Prostate gland (tissue), 2 donors: Measurements from ENCODE around the gene C20orf202. TPM values are rescaled to one million over a fixed set of nuclear protein-coding genes. Genes with fewer than 3 reads are reported as not detected.

Experiments
- DNase-seq: peaks from one replicate; pipeline ENCODE4 v3.0.0-alpha.2; 2019; ENCODE audit warnings: low spot score
- H3K27ac ChIP-seq, 2 donors: fragments of 200-600 bp; sonication (generic); 2 replicates each; pipeline ENCODE4 v1.5.1; 2017 to 2019
- H3K27me3 ChIP-seq: fragments of 200-600 bp; sonication (generic); replicated peaks from 2 replicates; pipeline ENCODE4 v1.5.1; 2019; ENCODE audit not compliant: insufficient read depth
- H3K36me3 ChIP-seq, 2 donors: fragments of 200-600 bp; sonication (generic); 1 replicate in 1 of 2; 2 replicates in 1 of 2; pipeline versions ENCODE4 v1.5.1 to v1.8.1; 2017 to 2019
- H3K4me1 ChIP-seq: fragments of 200-600 bp; sonication (generic); replicated peaks from 2 replicates; pipeline ENCODE4 v1.5.1; 2019
- H3K4me3 ChIP-seq, 2 donors: fragments of 200-600 bp; sonication (generic); 2 replicates each; pipeline ENCODE4 v1.5.1; 2017 to 2019
- H3K9me3 ChIP-seq: fragments of 200-600 bp; sonication (generic); 2 replicates; pipeline ENCODE4 v1.5.1; 2017
- CTCF ChIP-seq, 4 experiments: fragments of 200-600 bp in 2 of 4; fragments of 450-650 bp in 2 of 4; sonication (generic) in 2 of 4; IDR thresholded peaks; 1 replicate in 3 of 4; 2 replicates in 1 of 4; pipeline ENCODE4 v1.5.1; 2016 to 2019; ENCODE audit warnings: antibody characterized with exemption in 4 of 4, mild to moderate bottlenecking in 2 of 4, moderate library complexity in 2 of 4
- POLR2A ChIP-seq: fragments of 450-650 bp; IDR thresholded peaks from one replicate; pipeline ENCODE4 v1.6.1; 2016; ENCODE audit warnings: antibody characterized with exemption, mild to moderate bottlenecking
- POLR2AphosphoS5 ChIP-seq: sonication (generic); formaldehyde crosslinking; IDR thresholded peaks from one replicate; pipeline ENCODE4 v1.6.1; 2017; ENCODE audit warnings: antibody characterized with exemption
- WGBS: methylation state at CpG from one replicate; pipeline ENCODE4 v1.1.5; 2018; 5-methylcytosine and 5-hydroxymethylcytosine counted together
- intact Hi-C: fragments of 100-400 bp; cut with DNase I; formaldehyde crosslinking; loops from one replicate; pipeline ENCODE4 v1.14.2; 2022
- total RNA-seq, 2 donors: library from RNA; depleted of rRNA; stranded (reverse); fragments of >200 nt; gene quantifications; one replicate each; pipeline ENCODE4 v1.1.0, GENCODE V29; 2016

The C20orf202 gene
- not detected for total RNA-seq

- DNase-seq = no peak
- Histone ChIP-seq H3K27ac (no peak within 1 kb of the TSS), H3K4me1 (no peaks in the 10 kb centered on the region), H3K36me3 (no peaks in the 10 kb centered on the region), H3K4me3 (no peak within 1 kb of the TSS), H3K9me3 (no peaks in the 10 kb centered on the region), H3K27me3 (no peaks in the 10 kb centered on the region)
- 63% methylated on average over 5 of the region's 5 CpGs for WGBS
- intact Hi-C loops = no loop called here
- TF ChIP-seq CTCF (IDR thresholded peaks at IDR 0.05) = no peak
- TF ChIP-seq POLR2AphosphoS5 = no peak
- no peak for TF ChIP-seq POLR2A
Measured at GRCh38 chr20:1202762-1203504, at the start of gene C20orf202. TSS of gene C20orf202 (plus strand) at chr20:1203454. CDS start at chr20:1203586, 132 bp downstream.

- TF ChIP-seq POLR2AphosphoS5 (no peak), POLR2A (no peak), CTCF (IDR thresholded peaks at IDR 0.05) (no peak)
- Histone ChIP-seq H3K4me3 (no peak overlapping the region), H3K27ac (no peak overlapping the region), H3K27me3 (no peaks in the 10 kb centered on the region), H3K4me1 (no peaks in the 10 kb centered on the region), H3K9me3 (no peaks in the 10 kb centered on the region), H3K36me3 (no peaks in the 10 kb centered on the region)
- no peak for DNase-seq
- intact Hi-C loops = no loop called here
Measured at GRCh38 chr20:1154226-1154625, 49.0 kb upstream of the C20orf202 start.

- Histone ChIP-seq H3K9me3 (no peaks in the 10 kb centered on the region), H3K36me3 (no peaks in the 10 kb centered on the region), H3K27me3 (no peaks in the 10 kb centered on the region), H3K4me1 (no peaks in the 10 kb centered on the region), H3K4me3 (no peak overlapping the region), H3K27ac (no peak overlapping the region)
- 91% methylated on average over 1 of the region's 1 CpG for WGBS
- DNase-seq = no peak
- no peak for TF ChIP-seq POLR2AphosphoS5
- TF ChIP-seq CTCF (IDR thresholded peaks at IDR 0.05) = no peak
- TF ChIP-seq POLR2A = no peak
- intact Hi-C loops = no loop called here
Measured at GRCh38 chr20:1154691-1155090, 48.6 kb upstream of the C20orf202 start.

- no peak for DNase-seq
- intact Hi-C loops = no loop called here
- Histone ChIP-seq H3K27ac (no peak overlapping the region), H3K9me3 (no peaks in the 10 kb centered on the region), H3K27me3 (no peaks in the 10 kb centered on the region), H3K36me3 (peaks cover 0 to 2% of the 10 kb centered on the region in 2 donors), H3K4me1 (no peaks in the 10 kb centered on the region), H3K4me3 (no peak overlapping the region)
- TF ChIP-seq POLR2A (no peak), POLR2AphosphoS5 (no peak)
- WGBS = 97% methylated on average over 3 of the region's 3 CpGs
Measured at GRCh38 chr20:1155342-1155741, 47.9 kb upstream of the C20orf202 start.

GRCh38 chr20:1160496-1160895 is 42.8 kb upstream of the C20orf202 start:
- intact Hi-C loops = no loop called here
- TF ChIP-seq POLR2A (no peak), POLR2AphosphoS5 (no peak), CTCF (IDR thresholded peaks at IDR 0.05) (no peak)
- Histone ChIP-seq H3K4me1 (no peaks in the 10 kb centered on the region), H3K27ac (no peak overlapping the region), H3K9me3 (no peaks in the 10 kb centered on the region), H3K36me3 (peaks cover 7 to 34% of the 10 kb centered on the region in 2 donors), H3K27me3 (no peaks in the 10 kb centered on the region), H3K4me3 (no peak overlapping the region)
- DNase-seq = no peak
- WGBS = 95% methylated on average over 10 of the region's 10 CpGs
